HepG2 (cell line): ENCODE measurements around the gene PKM. TPM values are rescaled to one million over a fixed set of nuclear protein-coding genes. Genes with fewer than 3 reads are reported as not detected.

ENCODE experiments used
- ATF7-NPFF ChIP-seq: sonication (generic); formaldehyde crosslinking; IDR thresholded peaks from 2 replicates; pipeline ENCODE4 v1.8.1; 2023; ENCODE audit warnings: mild to moderate bottlenecking, low read depth, missing genetic modification reagents, moderate library complexity
- EHMT2 ChIP-seq: fragments of 200-600 bp; sonication (generic); IDR thresholded peaks from 2 replicates; pipeline ENCODE4 v1.7.0; 2017; ENCODE audit warnings: antibody characterized with exemption, low read depth, low read length, borderline replicate concordance
- PHF5A ChIP-seq: IDR thresholded peaks from one replicate; pipeline ENCODE4 v1.6.1; 2018; ENCODE audit warnings: low read depth, missing genetic modification reagents; ENCODE audit not compliant: unreplicated experiment
- RBFOX2 ChIP-seq: fragments of 200-400 bp; formaldehyde crosslinking; IDR thresholded peaks from 2 replicates; pipeline ENCODE4 v1.6.1; 2017; ENCODE audit warnings: low read depth, mild to moderate bottlenecking, low read length
- RFX1 ChIP-seq: fragments of 450-650 bp; IDR thresholded peaks from 2 replicates; pipeline ENCODE4 v1.6.1; 2017
- SP140L ChIP-seq: sonication (generic); formaldehyde crosslinking; IDR thresholded peaks from 2 replicates; pipeline ENCODE4 v1.4.0; 2020; ENCODE audit warnings: missing genetic modification reagents, borderline replicate concordance
- TARDBP ChIP-seq: sonication (generic); formaldehyde crosslinking; IDR thresholded peaks from 2 replicates; pipeline ENCODE4 v1.8.0; 2022; ENCODE audit warnings: mild to moderate bottlenecking, missing genetic modification reagents
- TBP ChIP-seq: sonication (generic); formaldehyde crosslinking; IDR thresholded peaks from 2 replicates; pipeline ENCODE4 v1.5.0; 2020; ENCODE audit warnings: missing genetic modification reagents
- ZBTB14 ChIP-seq: sonication (generic); formaldehyde crosslinking; IDR thresholded peaks from 2 replicates; pipeline ENCODE4 v1.4.0; 2020; ENCODE audit warnings: missing genetic modification reagents
- ZNF407 ChIP-seq: sonication (generic); formaldehyde crosslinking; IDR thresholded peaks from one replicate; pipeline ENCODE4 v1.5.1; 2020; ENCODE audit warnings: mild to moderate bottlenecking, missing genetic modification reagents; ENCODE audit errors: not compliant biosample characterization
- ZNF687 ChIP-seq: sonication (generic); formaldehyde crosslinking; IDR thresholded peaks from 2 replicates; pipeline ENCODE4 v1.5.1; 2020; ENCODE audit warnings: mild to moderate bottlenecking, missing genetic modification reagents, moderate library complexity
- ZNF800 ChIP-seq: sonication (generic); formaldehyde crosslinking; IDR thresholded peaks from 2 replicates; pipeline ENCODE4 v1.4.0; 2020; ENCODE audit warnings: missing genetic modification reagents
- polyA plus RNA-seq, 8 experiments: library from polyadenylated mRNA; depleted of rRNA in 3 of 8; stranded (reverse) in 7 of 8; unstranded in 1 of 8; fragments of >200 nt; fragmentation: Illumina TruSeq in 4 of 8; extraction: Trizol in 4 of 8; gene quantifications; 2 replicates each; pipeline versions ENCODE4 v1.2.1 to v1.2.3, GENCODE V29; 2011 to 2016; ENCODE audit warnings: low read depth in 4 of 8, missing spikeins in 1 of 8, mixed read lengths in 1 of 8; ENCODE audit not compliant: insufficient read depth in 1 of 8
- total RNA-seq, 5 experiments: library from RNA; depleted of rRNA; stranded (reverse); fragments of >200 nt; fragmentation: Illumina TruSeq; extraction: Trizol; gene quantifications; 2 replicates each; pipeline ENCODE4 v1.2.3, GENCODE V29; 2016; ENCODE audit warnings: low read depth in 1 of 5

Gene PKM
- total and polyA plus RNA-seq, 2 of the 13 experiments (the other 11 are each of a cell fraction or from before 2014, with no cell fraction given): 488 to 780 TPM

- no peak for TF ChIP-seq SP140L
- peak; percentile 59; the same call in 1 of the 2 replicates for TF ChIP-seq ZNF800 (CRISPR knock-in tag)
- no peak for TF ChIP-seq PHF5A (CRISPR knock-in tag)
- peak; percentile 26 for TF ChIP-seq ZNF687 (CRISPR knock-in tag)
- no peak for TF ChIP-seq ZBTB14 (CRISPR knock-in tag)
- no peak for TF ChIP-seq EHMT2
- peak; percentile 56; the same call in 1 of the 2 replicates for TF ChIP-seq RBFOX2
- TF ChIP-seq ZNF407: no peak
- TF ChIP-seq ATF7-NPFF (CRISPR knock-in tag): peak; percentile 34; the same call in 1 of the 2 replicates
- no peak for TF ChIP-seq TARDBP (CRISPR knock-in tag)
- no peak for TF ChIP-seq TBP (CRISPR knock-in tag)
- no peak for TF ChIP-seq RFX1
Observed at GRCh38 chr15:72197460-72198355, 33.3 kb downstream of the PKM start, which contains the start of gene GRAMD2A (continued).
